Glomerular endothelial cell (primary cell): Measurements from ENCODE around the gene SPRYD3. TPM values are rescaled to one million over a fixed set of nuclear protein-coding genes. Genes with fewer than 3 reads are reported as not detected.
A peak's percentile ranks its signal among the peaks of the same experiment; 100 is the strongest.
"Not testable (repeated sequence)": the region's sequence is repeated elsewhere in the genome, so short reads cannot be mapped to it uniquely, and the experiment has no call there.

Experiments used
- DNase-seq: peaks from one replicate; pipeline ENCODE4 v3.0.0-alpha.2; 2011; ENCODE audit warnings: low read depth, low spot score; ENCODE audit errors: extremely low read depth
- total RNA-seq: library from RNA; depleted of rRNA; stranded (reverse); fragments of >200 nt; gene quantifications from 2 replicates; pipeline ENCODE4 v1.2.3, GENCODE V29; 2015

SPRYD3 gene
- total RNA-seq, 1 donor from 2014 or later = 32.7 TPM

DNA sequence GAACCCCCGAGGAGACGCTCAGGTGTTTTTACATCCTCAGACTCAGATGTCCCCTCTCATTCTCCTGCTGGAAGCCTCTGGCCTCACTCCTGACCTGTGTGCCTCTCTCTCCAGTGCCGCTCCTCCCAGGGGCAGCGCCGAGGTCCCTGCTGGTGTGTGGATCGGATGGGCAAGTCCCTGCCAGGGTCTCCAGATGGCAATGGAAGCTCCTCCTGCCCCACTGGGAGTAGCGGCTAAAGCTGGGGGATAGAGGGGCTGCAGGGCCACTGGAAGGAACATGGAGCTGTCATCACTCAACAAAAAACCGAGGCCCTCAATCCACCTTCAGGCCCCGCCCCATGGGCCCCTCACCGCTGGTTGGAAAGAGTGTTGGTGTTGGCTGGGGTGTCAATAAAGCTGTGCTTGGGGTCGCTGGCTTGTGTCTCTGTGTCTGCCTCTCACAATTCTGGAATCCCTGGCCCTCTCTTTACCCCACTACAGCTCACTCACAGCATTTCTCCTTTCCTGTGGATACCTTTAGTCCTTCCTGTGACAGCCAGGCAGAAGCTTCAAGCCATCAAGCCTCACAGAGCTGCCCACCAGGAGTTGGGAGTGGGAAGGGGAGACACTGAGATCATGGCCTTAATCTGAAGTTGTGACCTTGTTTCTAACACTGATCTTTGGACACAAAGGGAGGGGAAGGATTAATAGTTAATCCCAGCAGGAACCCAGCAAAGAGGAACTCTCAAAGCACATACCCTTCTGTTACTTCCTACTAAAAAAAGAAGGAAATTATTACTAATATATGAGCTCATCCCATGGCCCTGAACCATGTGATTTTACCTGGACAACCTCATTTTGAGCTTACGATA, 23.0 kb upstream of the SPRYD3 start:
- DNase-seq = no peak

DNA sequence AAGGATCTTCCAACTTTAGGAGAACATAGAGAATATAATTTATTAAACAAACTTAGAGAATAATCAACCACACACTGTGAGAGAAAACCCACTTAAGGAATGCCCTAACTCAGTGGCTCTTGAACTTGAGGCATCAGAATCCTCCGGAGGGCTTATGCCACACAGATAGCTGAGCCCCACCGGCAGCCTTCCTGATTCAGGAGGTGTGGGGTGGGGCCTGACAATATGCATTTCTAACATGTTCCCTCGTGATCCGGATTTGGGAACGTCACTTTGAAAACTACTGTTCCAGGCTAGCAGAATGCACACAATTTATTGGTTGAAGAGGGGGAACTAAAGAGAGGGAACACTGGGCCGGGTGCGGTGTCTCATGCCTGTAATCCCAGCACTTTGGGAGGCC, 22.1 kb upstream of the SPRYD3 start:
- DNase-seq = no peak

DNA sequence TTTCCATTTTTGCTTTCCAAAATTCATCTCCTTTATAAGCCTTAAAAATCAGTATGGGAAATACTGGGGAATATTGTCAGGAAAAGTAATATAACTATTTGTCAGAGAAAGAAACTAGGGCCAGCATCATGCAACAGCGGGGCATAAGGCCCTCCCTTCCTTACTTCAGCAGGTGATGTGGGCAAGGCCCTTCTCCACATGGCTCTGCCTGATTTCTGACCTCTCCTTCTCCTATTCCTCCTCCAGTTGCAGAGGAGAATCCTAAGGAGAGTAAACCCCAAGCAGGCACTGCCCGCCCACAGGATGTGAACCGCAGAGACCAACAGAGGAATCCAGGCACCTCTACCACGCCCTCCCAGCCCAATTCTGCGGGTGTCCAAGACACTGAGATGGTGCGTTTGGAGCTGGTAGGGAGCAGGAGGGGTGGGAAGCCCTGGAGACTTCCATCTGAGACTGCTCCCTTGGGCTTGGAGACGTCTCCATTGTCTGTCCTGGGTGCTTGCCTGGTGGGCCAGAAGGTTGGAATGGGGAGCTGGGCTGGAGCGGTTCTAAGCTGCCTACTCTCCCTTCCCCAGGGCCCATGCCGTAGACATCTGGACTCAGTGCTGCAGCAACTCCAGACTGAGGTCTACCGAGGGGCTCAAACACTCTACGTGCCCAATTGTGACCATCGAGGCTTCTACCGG, 21.4 kb upstream of the SPRYD3 start:
- DNase-seq = no peak

- DNase-seq = peak; percentile 41
These were observed 20.1 kb upstream of the SPRYD3 start for GRCh38 chr12:53099071-53099882.

- no peak for DNase-seq
These were observed 19.3 kb upstream of the SPRYD3 start for GRCh38 chr12:53098354-53098981.

DNA sequence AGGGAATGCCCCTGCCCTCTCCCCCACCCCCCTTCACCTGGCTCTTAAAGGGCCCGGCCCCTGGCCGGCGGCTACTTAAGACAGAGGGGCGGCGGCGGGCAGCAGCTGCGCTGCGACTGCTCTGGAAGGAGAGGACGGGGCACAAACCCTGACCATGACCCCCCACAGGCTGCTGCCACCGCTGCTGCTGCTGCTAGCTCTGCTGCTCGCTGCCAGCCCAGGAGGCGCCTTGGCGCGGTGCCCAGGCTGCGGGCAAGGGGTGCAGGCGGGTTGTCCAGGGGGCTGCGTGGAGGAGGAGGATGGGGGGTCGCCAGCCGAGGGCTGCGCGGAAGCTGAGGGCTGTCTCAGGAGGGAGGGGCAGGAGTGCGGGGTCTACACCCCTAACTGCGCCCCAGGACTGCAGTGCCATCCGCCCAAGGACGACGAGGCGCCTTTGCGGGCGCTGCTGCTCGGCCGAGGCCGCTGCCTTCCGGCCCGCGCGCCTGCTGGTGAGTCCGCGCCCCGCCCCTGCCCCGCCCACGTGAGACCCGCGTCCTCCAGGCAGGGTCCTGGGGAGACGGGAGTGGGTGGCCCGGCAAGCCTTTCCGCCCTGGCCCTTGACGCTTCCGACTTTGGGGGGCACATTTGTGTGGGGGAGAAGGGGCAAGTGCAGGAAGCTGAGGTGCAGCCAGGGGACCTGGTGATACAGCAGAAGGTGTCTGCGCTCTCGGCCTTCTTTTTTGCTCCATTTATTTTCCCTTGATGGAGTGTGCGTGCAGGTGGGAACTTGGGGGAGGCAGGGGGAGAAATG, 18.6 kb upstream of the SPRYD3 start, which contains the start of gene IGFBP6:
TSS of gene IGFBP6 (plus strand) at position 104 of the 790 bp plus-strand sequence. CDS start at position 155, 51 bp downstream.
- no peak for DNase-seq

- no peak for DNase-seq
These were observed 18.0 kb upstream of the SPRYD3 start for GRCh38 chr12:53097207-53097563.

- DNase-seq = no peak
These were observed 17.6 kb upstream of the SPRYD3 start for GRCh38 chr12:53096759-53097158.

DNA sequence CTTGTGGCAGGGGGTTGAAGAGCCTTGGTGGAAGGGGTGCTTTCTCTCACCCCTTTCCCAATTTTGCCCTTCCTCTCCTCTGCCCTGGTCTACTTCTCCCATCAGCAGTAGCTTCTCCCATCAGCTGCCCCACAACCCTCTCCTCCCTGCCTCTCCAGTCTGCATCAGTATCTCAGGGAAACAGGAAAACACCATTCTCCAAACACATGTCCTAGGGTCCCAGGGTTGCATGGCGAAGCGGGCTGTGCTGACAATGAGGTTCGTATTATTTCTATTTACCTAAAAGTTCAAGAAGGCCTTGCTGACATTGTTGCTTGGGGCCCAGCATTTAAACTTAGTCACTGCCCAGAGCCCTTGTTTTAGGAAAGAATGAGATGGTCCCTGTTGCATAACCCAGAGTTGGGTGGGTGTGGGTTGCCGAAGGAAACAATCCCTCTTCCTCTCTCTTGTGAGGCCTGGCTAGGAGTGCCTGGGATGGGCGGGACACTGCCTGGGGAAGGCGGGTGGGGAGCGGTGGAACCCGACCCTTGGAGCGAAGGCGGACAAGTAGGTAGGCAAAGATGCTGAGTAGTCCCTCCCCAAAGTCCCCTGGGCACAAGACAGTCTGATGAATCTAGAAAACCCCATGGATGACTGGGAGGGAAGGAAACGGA, 17.0 kb upstream of the SPRYD3 start:
- DNase-seq = no peak

GRCh38 chr12:53095596-53095895, 16.4 kb upstream of the SPRYD3 start:
- not testable (repeated sequence) for DNase-seq

GRCh38 chr12:53094796-53095595, 15.8 kb upstream of the SPRYD3 start:
- not testable (repeated sequence) for DNase-seq

DNA sequence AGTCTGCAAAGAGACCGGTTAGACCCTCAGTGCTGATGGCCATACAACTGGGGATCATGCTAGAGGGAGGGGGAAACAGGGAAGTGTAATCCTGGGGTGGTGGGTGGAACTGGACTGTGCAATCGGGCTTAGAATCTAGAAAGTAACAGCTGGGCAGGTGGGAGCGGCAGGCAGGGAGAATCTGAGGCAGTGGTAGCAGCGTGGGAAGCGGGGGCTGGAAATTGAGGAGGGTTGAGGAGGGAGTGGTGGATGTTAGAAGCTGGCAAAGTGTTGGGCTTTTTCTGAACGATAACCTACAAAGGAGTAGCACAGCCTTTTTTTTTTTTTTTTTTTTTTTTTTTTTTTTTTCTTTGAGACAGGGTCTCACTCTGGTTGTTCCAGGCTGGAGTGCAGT, 15.2 kb upstream of the SPRYD3 start:
- no peak for DNase-seq

DNA sequence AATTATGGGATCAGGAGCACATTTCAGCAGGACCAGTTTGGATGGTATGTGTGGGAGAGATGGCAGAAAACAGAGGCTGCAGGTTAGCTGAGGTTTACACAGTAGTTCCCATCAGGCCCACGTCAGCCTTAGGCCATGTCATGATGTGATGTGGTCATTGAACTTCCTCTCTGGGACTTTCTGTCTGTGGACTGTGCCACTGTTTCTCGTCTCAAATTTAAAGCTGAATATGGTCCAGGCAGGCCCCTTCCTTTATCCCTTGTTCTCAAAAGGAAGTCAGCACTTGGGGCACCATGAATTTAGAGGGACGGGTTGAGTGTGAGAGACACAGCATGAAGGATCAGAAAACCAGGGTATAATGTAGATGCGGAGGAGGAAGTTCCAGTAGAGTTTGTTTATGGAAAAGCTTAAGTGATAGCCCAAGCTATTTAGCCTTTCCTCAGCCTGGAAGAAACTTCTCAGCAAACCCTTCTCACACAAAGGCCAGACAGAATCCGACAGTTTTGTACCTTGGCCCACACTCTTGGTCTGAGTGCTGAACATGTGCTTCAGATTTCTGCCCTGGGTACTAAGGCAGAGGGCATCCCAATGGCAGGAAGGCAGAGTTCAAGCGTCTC, 14.7 kb upstream of the SPRYD3 start:
- DNase-seq = no peak

GRCh38 chr12:53091756-53092155, 12.6 kb upstream of the SPRYD3 start:
- no peak for DNase-seq

DNA sequence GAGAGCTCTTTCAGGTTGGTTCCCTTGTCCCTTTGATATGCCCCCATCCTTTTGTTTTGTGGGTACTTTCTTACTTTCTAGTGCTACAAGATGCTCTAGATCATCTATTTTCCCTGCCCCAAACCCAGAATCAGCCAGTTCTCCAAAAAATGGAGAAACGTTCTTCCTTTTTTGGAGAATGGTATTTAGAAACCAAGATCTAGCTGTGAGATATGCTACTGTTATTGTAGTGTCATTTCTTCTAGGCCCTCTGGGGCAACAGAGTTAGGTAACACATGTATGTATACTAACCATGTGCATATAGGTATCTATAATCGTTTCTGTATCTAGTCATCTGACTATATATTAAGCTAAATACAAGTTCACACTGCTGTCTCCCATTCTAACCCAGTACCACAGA, 11.4 kb upstream of the SPRYD3 start:
- no peak for DNase-seq

DNA sequence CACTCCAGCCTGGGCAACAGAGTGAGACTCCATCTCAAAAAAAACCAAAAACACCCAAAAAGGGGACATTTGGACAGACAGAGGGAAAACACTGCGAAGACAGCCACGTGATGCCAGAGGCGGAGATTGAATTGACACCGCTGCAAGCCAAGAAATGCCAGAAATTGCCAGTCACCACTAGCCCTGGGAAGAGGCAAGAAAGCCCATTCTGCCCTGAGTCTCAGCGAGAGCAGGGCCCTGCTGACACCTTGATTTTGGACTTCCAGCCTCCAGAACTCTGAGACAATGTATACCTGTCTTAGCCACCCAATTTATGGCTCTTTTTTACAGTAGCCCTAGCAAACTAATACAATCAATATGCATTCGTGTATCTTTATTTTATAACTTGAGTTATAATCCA, 10.9 kb upstream of the SPRYD3 start:
- DNase-seq = no peak

DNA sequence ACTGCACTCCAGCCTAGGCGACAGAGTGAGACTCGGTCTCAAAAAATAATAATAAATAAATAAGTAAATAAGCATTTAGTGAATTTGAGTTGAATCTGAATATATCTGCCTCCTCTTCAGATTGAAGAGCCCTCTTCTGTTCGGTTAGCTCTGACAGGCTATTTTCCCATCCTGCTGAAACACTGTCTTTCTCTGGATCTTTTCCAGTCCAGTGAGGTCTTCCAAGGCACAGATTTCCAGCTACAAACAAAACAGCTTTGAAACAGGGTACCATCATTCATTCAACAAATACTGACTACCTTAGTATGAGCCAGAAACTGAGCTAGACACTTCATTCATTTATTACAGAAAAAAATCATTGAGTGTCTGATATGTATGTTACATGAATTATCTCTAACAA, 7.2 kb upstream of the SPRYD3 start:
- DNase-seq = no peak

GRCh38 chr12:53082637-53083175, 3.5 kb upstream of the SPRYD3 start:
- no peak for DNase-seq
